HG02943 (cell line): ENCODE data around the gene BBS9.
"Not testable (repeated sequence)": the region's sequence is repeated elsewhere in the genome, so short reads cannot be mapped to it uniquely, and the experiment has no call there.

Source experiments
- ATAC-seq: cut with Tn5 transposase; IDR thresholded peaks from one replicate; pipeline ENCODE4 v1.9.1; 2021; ENCODE audit warnings: mild to moderate bottlenecking, low read depth, moderate library complexity; ENCODE audit not compliant: unreplicated experiment

BBS9 gene

DNA sequence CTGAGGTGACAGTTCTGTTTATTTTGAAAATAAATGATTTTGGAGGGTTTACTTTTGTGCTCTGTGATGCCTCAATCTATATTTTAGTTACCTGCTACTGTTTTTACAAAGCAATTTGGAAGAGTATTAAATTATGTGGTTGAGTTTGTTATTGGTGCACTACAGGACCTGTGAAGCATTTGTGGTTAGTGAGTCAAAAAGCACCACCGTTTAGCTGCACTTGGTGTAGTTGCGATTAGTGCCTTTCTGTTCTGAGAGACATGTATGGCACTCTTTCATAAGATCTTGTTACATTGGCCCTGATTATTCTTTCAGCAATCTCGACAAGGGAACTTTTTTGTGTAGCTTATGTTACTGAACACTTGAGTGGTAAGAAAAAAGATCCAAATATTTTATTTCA is 132.2 kb downstream of the BBS9 start:
- no peak for ATAC-seq

DNA sequence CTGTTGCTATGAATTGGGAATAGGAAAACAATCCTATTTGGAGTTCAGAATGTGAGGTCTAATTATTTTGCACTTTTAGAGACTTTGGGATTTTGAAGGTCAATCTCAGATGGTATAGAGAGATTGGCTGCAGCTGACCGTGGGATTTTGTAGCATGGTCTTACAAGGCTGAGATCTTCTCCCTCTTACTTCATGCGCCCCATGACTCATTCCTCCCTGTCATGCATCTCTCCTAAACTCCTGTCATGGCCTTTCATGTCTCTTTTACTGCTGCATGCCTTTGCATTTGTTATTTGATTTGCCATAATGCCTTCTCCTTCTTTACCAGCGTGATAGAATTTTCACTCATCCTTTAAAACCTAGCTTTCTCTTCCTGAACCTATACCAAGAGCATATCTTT is 133.1 kb downstream of the BBS9 start:
- ATAC-seq, result no peak

DNA sequence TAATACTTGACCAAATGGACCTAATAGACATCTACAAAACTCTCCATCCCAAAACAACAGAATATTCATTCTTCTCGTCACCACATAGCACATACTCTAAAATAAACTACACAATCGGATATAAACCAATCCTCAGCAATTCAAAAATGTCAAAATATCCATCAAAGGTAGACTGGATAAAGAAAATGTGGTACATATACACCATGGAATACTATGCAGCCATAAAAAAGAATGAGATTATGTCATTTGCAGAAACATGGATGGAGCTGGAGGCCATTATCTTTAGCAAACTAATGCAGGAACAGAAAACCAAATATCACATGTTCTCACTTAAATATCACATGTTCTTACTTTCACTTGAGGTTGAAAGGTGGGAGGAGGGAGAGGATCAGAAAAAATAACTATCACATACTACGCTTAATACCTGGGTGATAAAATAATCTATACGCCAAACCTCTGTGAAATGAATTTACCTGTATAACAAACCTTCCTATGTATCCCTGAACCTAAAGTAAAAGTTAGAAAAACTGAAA is 142.5 kb downstream of the BBS9 start:
- ATAC-seq, result not testable (repeated sequence)

DNA sequence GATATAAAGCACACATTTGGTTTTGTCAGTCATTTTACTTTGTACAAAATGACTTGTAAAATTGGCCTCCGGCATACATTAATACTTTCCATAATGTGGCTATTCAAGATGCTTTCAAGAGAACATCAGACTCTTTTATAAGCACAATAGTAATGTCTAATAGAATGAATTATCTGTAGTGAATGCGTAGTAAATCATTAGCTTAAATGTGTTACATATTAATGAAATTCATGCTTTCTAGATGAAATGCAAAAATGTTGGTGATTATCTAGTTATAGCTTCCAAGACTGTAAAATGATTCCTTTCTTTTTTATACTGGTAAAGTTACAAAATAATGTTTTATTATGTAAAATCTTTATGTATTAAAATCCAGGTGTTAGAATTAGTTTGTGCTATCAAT is 144.0 kb downstream of the BBS9 start:
- ATAC-seq, result no peak

DNA sequence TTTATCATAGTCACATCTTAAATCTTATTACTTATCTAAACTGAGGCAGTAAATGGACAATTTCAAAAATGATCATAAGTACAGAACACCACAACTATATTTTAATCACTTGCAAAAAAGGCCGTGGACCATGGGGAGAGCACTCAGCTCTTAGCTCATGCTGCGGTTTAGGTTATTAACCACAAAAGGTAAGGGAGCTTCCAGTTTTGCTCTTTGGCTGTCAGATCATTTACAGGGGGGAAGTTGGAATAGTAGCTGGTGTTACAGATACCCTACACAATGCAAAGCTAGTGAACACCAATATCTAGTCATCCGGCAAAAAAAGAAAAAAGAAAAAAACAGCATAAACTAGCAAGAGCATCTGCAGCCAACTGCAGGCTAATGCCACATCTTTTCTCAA is 147.0 kb downstream of the BBS9 start:
- ATAC-seq, result no peak

DNA sequence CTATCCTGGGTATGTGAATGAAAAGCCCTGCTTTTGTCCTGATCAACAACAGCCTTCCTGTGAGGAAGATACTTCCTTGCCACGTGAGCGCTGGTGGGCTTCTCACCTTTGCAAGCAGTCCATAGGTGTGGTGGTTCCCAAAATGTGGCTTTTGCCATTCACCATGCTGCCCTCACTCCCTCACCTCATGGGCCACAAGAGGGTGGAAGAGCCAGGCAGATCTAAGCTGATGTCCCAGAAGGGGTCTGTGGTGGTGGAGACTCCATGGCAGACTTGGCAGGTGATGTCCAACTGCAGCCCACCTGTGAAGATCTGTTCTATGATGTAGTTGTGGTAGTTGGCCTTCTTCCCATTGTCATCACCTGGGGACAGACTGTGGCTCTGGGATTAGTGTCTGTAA is 147.4 kb downstream of the BBS9 start:
- no peak for ATAC-seq

DNA sequence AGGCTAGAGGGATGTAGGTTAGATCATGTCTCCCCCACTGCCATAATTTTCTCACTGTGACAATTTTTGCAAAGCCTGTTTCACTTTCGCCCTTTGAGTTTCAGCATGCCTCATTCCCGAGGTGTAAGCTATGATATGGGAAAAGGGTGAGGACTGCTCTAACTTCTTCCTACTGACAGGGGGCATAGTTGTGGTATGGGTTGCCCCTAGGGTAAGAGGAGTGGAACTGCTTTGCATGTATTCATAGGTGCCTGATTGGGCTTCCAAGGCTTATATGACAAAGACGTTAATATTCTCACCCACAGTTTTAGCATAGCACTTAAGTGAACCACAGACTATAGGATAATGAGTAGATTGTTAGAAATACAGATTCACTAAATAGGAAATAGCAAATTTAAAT is 148.7 kb downstream of the BBS9 start:
- ATAC-seq, result no peak

DNA sequence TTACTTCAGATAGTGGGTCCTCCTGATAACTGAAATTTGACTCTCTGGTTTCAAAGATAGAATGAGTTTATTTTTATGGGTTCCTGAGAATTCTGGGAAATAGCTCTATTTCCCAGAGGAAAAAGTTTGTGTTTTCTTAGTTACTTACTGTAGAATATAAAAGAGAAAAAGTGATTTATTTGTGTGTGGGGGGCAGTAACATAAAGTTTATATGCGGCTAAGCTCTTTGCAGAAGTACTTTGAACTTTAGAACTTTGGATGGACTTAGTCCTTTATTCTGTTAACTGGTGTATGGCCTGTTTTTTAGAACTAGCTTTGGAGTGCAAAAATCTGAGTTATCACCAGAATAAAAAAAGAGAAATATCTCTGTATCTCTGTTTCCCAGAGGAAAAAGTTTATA is 157.1 kb downstream of the BBS9 start:
- ATAC-seq, result no peak

DNA sequence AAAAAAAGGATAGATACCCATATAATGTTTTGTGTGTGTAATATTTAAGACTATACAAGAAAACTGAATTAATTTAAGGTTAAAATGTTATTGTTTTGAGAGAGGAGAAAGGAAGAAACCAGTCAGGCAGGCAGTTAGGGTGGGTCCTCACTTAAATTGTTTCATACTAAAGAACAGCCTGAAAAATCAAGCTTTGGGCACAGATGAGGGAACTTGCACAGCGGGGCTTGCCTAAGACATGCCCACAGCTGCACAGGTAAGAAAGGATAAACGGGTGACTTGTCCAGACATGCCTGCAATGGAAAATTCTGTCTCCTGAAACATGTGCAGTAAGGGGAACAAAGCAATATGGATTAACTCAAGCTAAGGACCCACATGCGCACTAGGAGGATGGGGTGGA is 158.4 kb downstream of the BBS9 start:
- ATAC-seq, result no peak

DNA sequence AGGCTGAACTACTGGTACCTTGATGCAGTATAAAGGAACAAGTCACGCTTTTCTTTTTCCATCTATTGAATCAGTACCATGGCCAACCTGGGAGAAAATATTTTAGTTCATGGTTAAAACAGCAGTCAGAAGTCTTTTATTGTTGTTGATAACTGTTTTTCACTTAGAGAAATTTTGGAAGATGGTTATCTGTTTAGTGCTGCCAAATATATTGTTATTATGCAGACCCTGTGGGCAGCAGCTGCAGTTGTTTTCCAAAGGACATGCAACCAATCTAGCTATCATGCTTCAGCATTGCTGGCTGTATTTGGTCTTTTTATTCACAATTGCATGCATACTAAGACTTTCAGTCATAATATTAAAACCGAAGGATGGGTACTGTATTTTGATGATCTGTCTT is 169.5 kb downstream of the BBS9 start:
- ATAC-seq, result no peak

DNA sequence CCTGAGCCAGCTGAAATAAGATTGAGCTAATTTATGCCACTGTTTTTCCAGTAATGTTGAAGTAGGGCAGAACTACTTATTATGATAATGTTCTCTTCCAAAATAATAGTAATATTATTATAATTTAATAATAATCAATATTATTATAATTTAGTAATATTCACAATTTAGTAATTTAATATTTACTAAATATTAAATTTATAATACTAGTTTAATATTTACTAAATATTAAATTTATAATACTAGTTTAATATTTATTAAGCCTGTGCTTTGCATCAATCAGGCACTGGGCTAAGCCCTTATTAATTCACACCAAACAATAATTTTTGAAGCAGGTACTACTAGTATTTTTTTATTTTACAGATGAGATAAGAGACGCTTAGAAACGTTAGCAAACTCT is 170.1 kb downstream of the BBS9 start:
- ATAC-seq, result no peak

DNA sequence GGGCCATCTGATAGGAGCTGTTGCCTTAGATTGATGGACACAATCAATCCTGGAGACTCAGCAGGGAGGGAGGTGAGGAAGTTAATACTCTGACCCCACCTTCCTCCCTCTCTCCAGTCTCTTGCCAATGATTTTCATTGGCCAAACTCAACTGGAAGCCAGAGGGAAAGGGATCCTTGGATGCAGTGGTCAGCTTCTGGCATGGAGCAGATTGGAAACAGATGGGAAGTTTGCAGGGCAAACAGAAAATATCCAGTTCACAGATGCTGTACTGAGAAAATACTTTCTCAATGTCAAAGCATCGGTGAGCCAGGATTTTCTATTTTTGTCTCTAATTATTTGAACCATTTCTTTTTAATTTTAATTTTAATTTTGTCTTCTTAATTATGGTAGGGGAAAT is 170.8 kb downstream of the BBS9 start:
- ATAC-seq, result no peak

DNA sequence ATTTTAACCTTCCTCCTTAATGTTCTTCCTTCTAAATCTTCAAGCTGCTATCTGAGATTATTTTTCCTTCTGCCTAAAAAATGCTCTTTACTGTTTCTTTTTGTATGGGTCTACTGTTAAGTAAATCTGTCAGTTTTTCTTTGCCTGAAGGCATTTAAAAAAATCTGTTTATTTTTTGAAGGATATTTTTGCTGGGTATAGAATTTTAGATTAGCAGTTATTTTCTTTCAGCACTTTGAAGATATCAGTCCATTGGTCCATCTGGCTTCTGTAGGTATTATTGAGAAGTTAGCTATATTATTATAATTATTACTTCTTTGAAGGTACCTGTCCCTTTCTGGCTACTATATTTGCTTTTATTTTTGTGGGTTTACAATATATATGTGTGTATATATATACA is 171.4 kb downstream of the BBS9 start:
- no peak for ATAC-seq

DNA sequence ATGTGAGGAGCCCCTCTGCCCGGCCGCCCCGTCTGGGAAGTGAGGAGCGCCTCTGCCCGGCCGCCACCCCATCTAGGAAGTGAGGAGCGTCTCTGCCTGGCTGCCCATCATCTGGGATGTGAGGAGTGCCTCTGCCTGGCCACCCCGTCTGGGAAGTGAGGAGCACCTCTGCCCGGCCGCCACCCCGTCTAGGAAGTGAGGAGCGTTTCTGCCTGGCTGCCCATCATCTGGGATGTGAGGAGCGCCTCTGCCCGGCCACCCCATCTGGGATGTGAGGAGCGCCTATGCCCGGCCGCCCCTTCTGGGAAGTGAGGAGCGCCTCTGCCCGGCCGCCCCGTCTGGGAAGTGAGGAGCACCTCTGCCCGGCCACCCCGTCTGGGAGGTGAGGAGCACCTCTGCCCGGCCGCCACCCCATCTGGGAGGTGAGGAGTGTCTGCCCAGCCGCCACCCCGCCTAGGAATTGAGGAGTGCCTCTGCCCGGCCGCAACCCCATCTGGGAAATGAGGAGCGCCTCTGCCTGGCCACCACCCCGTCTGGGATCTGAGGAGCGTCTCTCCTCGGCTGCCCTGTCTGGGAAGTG is 174.7 kb downstream of the BBS9 start:
- not testable (repeated sequence) for ATAC-seq

DNA sequence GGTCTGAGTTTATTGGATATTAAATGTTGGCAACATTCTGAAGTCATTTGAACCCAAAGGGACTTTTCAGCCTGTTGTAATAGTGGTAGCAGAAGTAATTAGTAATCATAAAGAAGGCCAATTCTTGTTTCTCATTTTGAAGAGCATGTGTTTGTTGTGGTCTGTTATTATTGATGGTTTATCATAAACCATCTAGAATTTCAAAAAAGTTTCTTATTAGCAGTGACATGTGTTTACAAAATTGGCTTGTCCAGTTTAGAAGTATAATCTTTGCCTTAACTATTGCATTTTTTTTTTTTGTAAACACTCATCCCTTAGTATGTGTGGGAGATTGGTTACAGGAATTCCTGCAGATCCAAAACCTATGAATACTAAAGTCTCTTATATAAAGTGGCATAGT is 177.8 kb downstream of the BBS9 start:
- ATAC-seq, result no peak

DNA sequence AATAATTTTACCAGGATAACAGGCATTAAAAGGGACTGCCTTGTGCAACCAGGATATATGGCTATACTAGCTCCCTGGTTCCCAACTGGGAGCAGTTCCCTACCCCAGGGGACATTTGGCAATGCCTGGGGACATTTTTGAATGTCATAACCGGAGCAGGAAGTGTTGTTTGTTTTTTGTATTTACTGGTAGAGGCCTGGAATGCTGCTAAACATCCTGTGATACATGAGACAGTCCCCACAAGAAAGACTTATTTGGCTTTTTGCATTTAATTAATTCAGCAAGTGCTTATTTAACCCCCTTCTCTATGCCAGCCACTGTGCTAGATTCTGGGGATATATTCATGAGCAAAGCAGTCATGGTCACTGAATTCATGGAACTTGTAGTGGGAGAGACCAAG is 181.2 kb downstream of the BBS9 start:
- no peak for ATAC-seq

DNA sequence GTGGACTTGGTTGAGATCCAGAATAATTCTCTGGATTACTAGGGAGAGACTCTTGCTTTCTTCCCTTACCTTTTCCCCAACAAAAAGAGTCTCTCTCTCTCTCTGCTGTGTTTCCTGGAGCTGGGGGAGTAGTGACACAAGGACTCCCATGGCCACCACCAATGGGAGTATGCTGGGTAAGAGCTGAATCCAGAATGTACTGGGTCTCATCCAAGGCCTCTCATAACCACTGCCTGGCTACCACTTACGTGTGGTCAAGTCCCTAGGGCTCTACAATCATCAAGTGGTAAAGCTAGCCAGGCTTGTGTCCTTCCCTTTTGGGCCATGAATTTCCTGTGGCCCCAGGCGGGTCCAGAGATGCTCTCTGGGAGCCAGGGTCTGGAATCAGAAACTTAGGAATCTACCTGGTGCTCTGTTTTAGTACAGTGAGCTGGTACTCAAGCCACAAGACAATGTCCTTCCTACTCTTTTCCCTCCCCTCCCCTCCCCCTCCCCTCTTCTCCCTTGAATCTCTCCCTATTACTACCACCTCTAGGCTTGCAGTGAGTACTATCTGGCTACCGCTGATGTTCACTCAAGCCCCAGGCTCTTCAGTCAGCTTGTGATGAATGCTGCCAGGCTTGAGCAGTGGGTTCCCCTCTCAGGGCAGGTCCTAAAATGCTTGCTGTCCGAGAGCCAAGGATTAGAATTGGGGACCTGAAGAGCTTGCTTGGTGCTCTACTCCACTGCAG is 196.6 kb downstream of the BBS9 start:
- ATAC-seq, result no peak

DNA sequence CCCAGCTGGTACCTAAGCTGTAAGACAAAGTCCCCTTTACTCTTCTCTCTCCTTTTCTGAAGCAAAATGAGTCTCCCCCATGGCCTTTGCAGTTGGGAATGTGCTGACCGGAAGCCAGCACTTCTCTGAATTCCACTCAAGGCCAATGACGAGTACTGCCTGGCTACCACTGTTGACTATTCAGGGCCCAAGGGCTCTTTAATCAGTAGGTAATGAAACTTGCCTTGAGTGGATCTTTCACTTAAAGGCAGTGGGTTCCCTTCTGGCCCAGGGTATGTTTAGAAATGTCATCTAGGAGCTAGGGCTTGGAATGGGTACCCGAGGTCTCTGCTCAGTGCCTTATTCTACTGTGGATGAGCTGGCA is 197.1 kb downstream of the BBS9 start:
- no peak for ATAC-seq

DNA sequence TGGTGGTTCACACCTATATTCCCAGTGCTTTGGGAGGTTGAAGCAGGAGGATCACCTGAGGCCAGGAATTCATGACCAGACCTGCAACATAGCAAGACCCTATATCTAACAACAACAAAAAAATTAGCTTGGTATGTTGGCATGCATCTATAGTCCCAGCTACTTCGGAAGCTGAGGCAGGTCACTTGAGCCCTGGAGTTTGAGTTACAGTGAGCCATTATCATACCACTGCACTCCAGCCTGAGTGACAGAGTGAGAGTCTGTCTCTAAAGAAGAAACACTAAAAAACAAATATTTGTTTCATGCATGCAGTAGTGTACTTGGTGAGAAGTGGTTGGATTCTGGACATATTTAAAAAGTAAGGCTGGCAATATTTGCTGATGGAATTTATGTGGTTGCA is 198.1 kb downstream of the BBS9 start:
- ATAC-seq, result no peak

DNA sequence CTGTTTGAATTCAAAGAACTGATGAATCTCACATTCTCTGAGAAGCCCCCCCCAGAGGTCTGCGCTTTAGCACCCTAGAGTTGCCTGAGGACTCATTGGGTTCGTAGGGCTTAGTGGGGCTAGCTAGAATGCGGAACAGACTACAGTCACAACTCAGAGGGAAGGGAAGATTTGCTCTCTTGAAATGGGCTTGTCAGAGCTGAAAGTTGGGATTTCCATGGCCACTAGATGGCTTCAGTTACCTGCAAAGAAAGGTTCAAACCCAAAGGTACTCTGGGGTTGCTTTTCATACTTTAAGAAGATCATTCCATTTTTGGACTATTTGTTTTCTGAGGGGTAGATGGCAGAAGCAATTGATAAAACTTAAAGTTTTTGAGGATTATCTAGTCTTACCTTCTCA is 205.0 kb downstream of the BBS9 start:
- no peak for ATAC-seq

DNA sequence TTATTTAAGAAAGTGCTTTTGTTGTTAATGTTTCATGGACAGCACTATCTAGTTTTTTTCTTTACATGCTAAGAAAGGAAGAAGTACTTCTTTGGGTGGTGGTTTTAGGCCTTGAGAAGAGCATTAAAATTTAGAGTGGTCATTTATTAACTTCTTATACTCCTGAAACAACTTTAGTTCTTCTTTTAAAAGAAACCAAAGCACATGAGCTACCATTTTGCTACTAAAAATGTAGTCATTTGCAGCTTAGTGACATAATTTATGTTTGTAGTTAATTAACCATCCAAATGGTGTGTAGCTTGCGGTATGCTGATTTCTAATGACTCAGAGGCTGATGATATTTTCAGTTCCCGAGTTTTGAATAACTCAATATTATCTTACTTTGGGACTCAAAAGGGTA is 207.5 kb downstream of the BBS9 start:
- ATAC-seq, result no peak

DNA sequence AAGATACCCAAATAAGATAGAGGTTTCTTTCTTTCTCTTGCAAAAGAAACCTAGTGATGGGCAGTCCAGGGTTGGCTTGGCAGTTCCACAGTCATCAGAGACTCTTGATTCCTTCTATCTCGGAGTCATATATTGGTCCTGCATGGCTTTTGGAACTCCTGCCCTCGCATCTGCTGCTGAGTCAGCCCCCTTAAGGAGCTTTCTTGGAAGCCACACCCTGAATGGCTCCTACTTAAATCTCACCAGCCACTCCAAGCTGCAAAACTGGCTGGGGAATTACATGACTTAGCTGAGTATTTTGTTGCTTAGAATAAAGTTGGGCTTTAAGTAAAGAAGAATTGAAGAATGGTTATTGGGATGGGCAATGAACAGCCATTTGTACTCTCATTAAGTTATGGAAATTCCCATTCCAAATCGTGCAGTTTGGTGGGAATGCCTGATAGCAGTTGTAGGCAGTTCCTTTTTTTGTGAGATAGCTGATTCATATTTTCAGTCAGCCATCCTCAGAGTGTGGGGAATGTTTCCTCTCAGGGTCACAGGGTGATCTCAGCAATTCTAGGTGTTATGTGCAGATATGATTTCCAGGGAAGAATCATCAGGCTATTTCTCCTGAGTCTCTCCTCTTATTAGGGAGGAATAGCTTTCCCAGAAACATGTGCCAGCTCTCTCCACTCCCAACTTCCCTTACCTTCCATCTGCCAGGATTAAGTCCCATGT is 209.9 kb downstream of the BBS9 start:
- ATAC-seq, result no peak
